IMR-90 (cell line): ENCODE results near the gene CTNNA2.

ENCODE experiments used
- ELK1 ChIP-seq: fragments of 150-350 bp; IDR thresholded peaks from 2 replicates; pipeline ENCODE4 v1.6.1; 2016; ENCODE audit warnings: low read depth, mild to moderate bottlenecking, low read length, moderate library complexity, borderline replicate concordance
- POLR2A ChIP-seq: IDR thresholded peaks from 2 replicates; pipeline ENCODE4 v1.6.1; 2012; ENCODE audit warnings: mild to moderate bottlenecking, low read depth, low read length
- RAD21 ChIP-seq: IDR thresholded peaks from 2 replicates; pipeline ENCODE4 v1.6.1; 2012; ENCODE audit warnings: low read length, improper control_type of control experiment
- RFX5 ChIP-seq: IDR thresholded peaks from 2 replicates; pipeline ENCODE4 v1.8.0; 2012; ENCODE audit warnings: low read depth, mild to moderate bottlenecking, low read length, moderate library complexity
- SMC3 ChIP-seq: fragments of 150-350 bp; IDR thresholded peaks from 2 replicates; pipeline ENCODE4 v1.6.1; 2016; ENCODE audit warnings: low read depth, mild to moderate bottlenecking, antibody characterized with exemption, low read length, moderate library complexity
- USF2 ChIP-seq: fragments of 150-350 bp; IDR thresholded peaks from 2 replicates; pipeline ENCODE4 v1.6.1; 2017; ENCODE audit warnings: mild to moderate bottlenecking, antibody characterized with exemption, low read length, low read depth
- TF ChIP-seq, protein P1 (sequence below): conservative IDR thresholded peaks from 2 replicates; pipeline ENCODE4 v1.5.1; 2012; ENCODE audit warnings: mild to moderate bottlenecking, low read depth, low read length, improper control_type of control experiment

DNA sequence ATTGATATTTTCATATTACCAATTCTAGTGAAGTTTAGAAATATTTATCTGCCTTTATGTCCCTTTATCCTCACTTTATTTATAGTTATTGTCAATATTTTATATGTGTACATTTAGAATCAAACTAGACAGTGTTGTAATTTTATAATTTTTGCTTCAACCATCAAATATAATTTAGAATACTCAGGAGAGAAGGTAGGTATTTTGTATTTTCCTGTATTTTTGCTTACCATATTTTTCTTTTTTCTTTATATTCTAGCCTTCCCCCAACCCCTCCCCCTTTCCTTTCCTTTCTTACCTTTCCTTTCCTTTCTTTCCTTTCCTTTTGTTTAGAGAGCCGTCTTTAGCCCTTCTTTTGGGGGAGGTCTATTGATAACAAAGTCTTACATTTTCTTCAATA lies 651.5 kb downstream of the CTNNA2 start:
- TF ChIP-seq, protein P1, sequence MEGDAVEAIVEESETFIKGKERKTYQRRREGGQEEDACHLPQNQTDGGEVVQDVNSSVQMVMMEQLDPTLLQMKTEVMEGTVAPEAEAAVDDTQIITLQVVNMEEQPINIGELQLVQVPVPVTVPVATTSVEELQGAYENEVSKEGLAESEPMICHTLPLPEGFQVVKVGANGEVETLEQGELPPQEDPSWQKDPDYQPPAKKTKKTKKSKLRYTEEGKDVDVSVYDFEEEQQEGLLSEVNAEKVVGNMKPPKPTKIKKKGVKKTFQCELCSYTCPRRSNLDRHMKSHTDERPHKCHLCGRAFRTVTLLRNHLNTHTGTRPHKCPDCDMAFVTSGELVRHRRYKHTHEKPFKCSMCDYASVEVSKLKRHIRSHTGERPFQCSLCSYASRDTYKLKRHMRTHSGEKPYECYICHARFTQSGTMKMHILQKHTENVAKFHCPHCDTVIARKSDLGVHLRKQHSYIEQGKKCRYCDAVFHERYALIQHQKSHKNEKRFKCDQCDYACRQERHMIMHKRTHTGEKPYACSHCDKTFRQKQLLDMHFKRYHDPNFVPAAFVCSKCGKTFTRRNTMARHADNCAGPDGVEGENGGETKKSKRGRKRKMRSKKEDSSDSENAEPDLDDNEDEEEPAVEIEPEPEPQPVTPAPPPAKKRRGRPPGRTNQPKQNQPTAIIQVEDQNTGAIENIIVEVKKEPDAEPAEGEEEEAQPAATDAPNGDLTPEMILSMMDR = no peak
- TF ChIP-seq USF2 (no peak), POLR2A (no peak), ELK1 (no peak), SMC3 (no peak), RAD21 (no peak), RFX5 (no peak)
